ENCODE results near the gene AGTRAP. TPM values are rescaled to one million over a fixed set of nuclear protein-coding genes. Genes with fewer than 3 reads are reported as not detected.

The AGTRAP gene
- total and polyA plus RNA-seq, 10 donors, result 40.8 to 120 (median 56.4) TPM

DNA sequence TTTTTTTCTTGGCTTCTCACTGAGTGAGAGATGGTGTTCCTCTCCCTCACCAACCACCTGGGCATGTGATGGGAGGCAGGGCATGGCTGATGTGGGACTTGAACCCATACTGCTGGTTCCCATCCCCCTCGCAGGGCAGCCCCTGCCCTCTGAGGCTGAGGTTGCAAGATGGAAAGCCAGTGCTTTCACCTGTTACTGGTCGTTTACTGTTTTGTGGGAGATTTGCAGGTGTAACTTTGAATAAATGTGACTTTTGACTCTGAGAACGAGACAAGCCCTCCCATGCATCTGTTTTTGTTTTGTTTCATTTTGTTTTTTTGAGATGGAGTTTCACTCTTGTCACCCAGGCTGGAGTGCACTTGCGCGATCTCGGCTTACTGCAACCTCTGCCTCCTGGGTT is 47.6 kb downstream of the AGTRAP start:
- intact Hi-C loops (cut with DNase I; ENCODE audit: low total_unique reads), result no loop called here
- Histone ChIP-seq H3K36me3 (peaks cover 0 to 7% (median 0%) of the 10 kb centered on the region in 6 donors), H3K27me3 (replicated peaks in 1 of 7) (no peaks in the 10 kb centered on the region), H3K4me1 (peaks cover 31 to 48% (median 44%) of the 10 kb centered on the region in 6 donors), H3K27ac (no peak overlapping the region), H3K9me3 (no peaks in the 10 kb centered on the region), H3K4me3 (no peak overlapping the region)
- TF ChIP-seq CTCF (IDR thresholded peaks at IDR 0.05 in 8 of 11, conservative IDR thresholded peaks at IDR 0.05 in 3 of 11) (no peak), POLR2A (IDR thresholded peaks at IDR 0.05) (no peak), POLR2AphosphoS5 (IDR thresholded peaks at IDR 0.05) (no peak)
- 84 to 92% (median 86%) methylated on average over 6 of the region's 6 CpGs for WGBS, 5 donors
- DNase-seq, result no peak

GRCh38 chr1:11784256-11784992 is 48.5 kb downstream of the AGTRAP start:
- TF ChIP-seq POLR2A (IDR thresholded peaks at IDR 0.05), result no peak
- no peak for TF ChIP-seq CTCF (IDR thresholded peaks at IDR 0.05 in 8 of 11, conservative IDR thresholded peaks at IDR 0.05 in 3 of 11)
- peak in 1 of 3 donors; percentile 69 for TF ChIP-seq POLR2AphosphoS5 (IDR thresholded peaks at IDR 0.05)
- peaks cover 37 to 56% (median 51%) of the 10 kb centered on the region in 6 donors for H3K4me1 ChIP-seq
- intact Hi-C loops (cut with DNase I; ENCODE audit: low total_unique reads), result no loop called here
- no peaks in the 10 kb centered on the region for H3K9me3 ChIP-seq
- DNase-seq, result peak; percentile 67
- WGBS, 5 donors, result 58 to 67% (median 66%) methylated on average over 14 to 21 of the region's 21 CpGs
- H3K27me3 ChIP-seq (replicated peaks in 1 of 7), result no peaks in the 10 kb centered on the region
- H3K4me3 ChIP-seq, result peak overlapping the region in 5 of 8 donors; percentile 10 to 59 (median 25)
- H3K27ac ChIP-seq, result peak overlapping the region; percentile 43 to 91 (median 76)
- H3K36me3 ChIP-seq, result peaks cover 0 to 16% (median under 1%) of the 10 kb centered on the region in 6 donors

DNA sequence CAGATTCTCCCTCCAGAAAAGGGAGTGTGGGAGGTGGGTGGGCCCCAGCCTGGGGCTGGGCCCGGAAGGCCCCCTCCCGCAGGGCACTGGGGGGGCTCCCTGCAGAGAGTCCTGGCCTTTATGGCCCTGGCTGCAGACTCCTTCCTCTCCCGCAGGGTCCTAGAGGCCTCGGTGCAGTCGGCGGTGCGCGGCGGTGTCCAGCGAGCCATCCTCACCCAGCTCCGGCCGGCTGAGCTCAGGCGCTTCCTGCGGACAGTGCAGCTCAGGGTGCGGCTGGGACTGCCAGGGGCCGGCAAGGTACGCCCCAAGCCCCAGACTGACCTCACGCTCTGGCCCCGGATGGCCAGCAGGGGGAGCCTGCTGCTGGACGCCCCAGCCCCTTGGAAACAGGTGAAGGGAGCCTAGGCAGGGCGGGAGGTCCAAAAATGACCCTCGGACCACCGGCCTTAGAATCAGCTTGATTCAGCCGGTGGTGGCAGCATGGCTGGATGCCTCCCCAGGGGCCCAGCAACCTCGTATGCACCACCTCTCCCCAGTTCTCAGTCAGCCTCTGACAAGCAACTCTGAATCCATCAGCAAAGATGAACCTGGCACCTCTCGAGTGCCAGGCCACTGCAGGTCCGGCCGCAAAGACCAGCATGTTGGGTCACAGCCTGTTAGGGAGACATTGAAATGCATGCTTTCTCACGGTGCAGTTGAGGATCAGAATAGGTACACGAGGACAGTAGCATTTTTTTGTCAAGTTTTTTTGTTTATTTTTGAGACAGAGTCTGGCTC is 49.2 kb downstream of the AGTRAP start:
- Histone ChIP-seq H3K4me3 (peak overlapping the region in 6 of 8 donors; percentile 10 to 59 (median 24)), H3K4me1 (peaks cover 43 to 64% (median 59%) of the 10 kb centered on the region in 6 donors), H3K27ac (peak overlapping the region; percentile 43 to 91 (median 76)), H3K9me3 (no peaks in the 10 kb centered on the region), H3K27me3 (replicated peaks in 1 of 7) (no peaks in the 10 kb centered on the region), H3K36me3 (peaks cover 0 to 23% (median 6%) of the 10 kb centered on the region in 6 donors)
- peak; percentile 93 for DNase-seq
- intact Hi-C loops (cut with DNase I; ENCODE audit: low total_unique reads), result no loop called here
- 7 to 21% (median 10%) methylated on average over 17 to 30 of the region's 30 CpGs for WGBS, 5 donors
- TF ChIP-seq POLR2AphosphoS5 (IDR thresholded peaks at IDR 0.05), result peak; percentile 81 to 92 (median 86)
- peak in 1 of 3 donors; percentile 12 for TF ChIP-seq POLR2A (IDR thresholded peaks at IDR 0.05)
- peak; percentile 66 to 94 (median 88) for TF ChIP-seq CTCF (IDR thresholded peaks at IDR 0.05 in 8 of 11, conservative IDR thresholded peaks at IDR 0.05 in 3 of 11)
